HCT116 (cell line): ENCODE results near the gene RHBDD3. TPM values are rescaled to one million over a fixed set of nuclear protein-coding genes. Genes with fewer than 3 reads are reported as not detected.
"Not testable (repeated sequence)": the region's sequence is repeated elsewhere in the genome, so short reads cannot be mapped to it uniquely, and the experiment has no call there.

ENCODE experiments used
- ATAC-seq: fragments of 200-7000 bp; cut with Tn5 transposase; 2 replicates; pipeline ENCODE4 v1.9.1; 2020; ENCODE audit warnings: mild to moderate bottlenecking, moderate library complexity
- BruUV-seq: library from RNA; stranded (reverse); fragments of 400-500 nt; replicated peaks from 2 replicates; lab custom pipeline; 2021; lab: Mats Ljungman, UMichigan
- CTCF ChIA-PET: fragments of 300-600 bp; sonication (Branson Sonifier 250); formaldehyde crosslinking; loops from one replicate; lab custom pipeline; 2021; ENCODE audit warnings: antibody characterized with exemption; lab: Charles Lee
- POLR2A ChIA-PET: fragments of 300-600, 350-600 bp; sonication (Branson Sonifier 250); formaldehyde crosslinking; loops from one replicate; lab custom pipeline; 2021; ENCODE audit warnings: antibody characterized with exemption; lab: Charles Lee
- RAD21 ChIA-PET, 2 experiments: fragments of 300-600 bp; sonication (Branson Sonifier 250); formaldehyde crosslinking; loops; one replicate each; lab custom pipeline; 2023; ENCODE audit warnings: low total read pairs in 2 of 2; ENCODE audit not compliant: uncharacterized antibody in 2 of 2, unreplicated experiment in 2 of 2, low non-redundant PET in 1 of 2; lab: Charles Lee
- DNase-seq: peaks from one replicate; pipeline ENCODE4 v3.0.0-alpha.2; 2010; ENCODE audit warnings: low read depth, low spot score
- H2AFZ ChIP-seq: fragments of 200-600 bp; shearing (Covaris generic), sonication (generic); 2 replicates; pipeline ENCODE4 v1.6.1; 2017; ENCODE audit warnings: low read depth, mixed run types, mixed read lengths, antibody characterized with exemption, low read length; ENCODE audit not compliant: poor library complexity, severe bottlenecking
- H3K27ac ChIP-seq: 2 replicates; pipeline ENCODE4 v1.5.1; 2012; ENCODE audit warnings: low read depth, low read length
- H3K27me3 ChIP-seq: fragments of 200-600 bp; sonication (generic); 2 replicates; pipeline ENCODE4 v1.6.1; 2016; ENCODE audit warnings: mixed run types, low read length, mixed read lengths; ENCODE audit not compliant: insufficient read depth
- H3K36me3 ChIP-seq, 2 experiments: fragments of 200-500 bp in 1 of 2; fragments of 200-600 bp in 1 of 2; sonication (Bioruptor generic) in 1 of 2; sonication (generic) in 1 of 2; 2 replicates each; pipeline versions ENCODE4 v1.5.1 to v1.6.1; 2014 to 2016; ENCODE audit warnings: low read length in 2 of 2, inconsistent platforms in 1 of 2, mixed read lengths in 1 of 2, mixed run types in 1 of 2; ENCODE audit not compliant: insufficient read depth in 2 of 2, control insufficient read depth in 1 of 2
- H3K4me1 ChIP-seq, 2 experiments: fragments of 200-600 bp in 1 of 2; sonication (generic) in 1 of 2; 2 replicates each; pipeline versions ENCODE4 v1.5.1 to v1.6.1; 2012 to 2017; ENCODE audit warnings: low read length in 2 of 2, inconsistent platforms in 1 of 2, mild to moderate bottlenecking in 1 of 2, mixed read lengths in 1 of 2, mixed run types in 1 of 2, moderate library complexity in 1 of 2; ENCODE audit not compliant: insufficient read depth in 2 of 2, control insufficient read depth in 1 of 2
- H3K4me2 ChIP-seq: fragments of 200-600 bp; sonication (generic); 2 replicates; pipeline ENCODE4 v1.6.1; 2017; ENCODE audit warnings: mixed run types, low read length, mixed read lengths
- H3K4me3 ChIP-seq, 2 experiments: fragments of 200-600 bp in 1 of 2; sonication (generic) in 1 of 2; replicated peaks in 1 of 2; 2 replicates each; pipeline ENCODE4 v1.5.1; 2011 to 2016; ENCODE audit warnings: low read length in 2 of 2, control low read depth in 1 of 2, low read depth in 1 of 2, mild to moderate bottlenecking in 1 of 2, mixed read lengths in 1 of 2, mixed run types in 1 of 2
- H3K79me2 ChIP-seq: fragments of 200-600 bp; sonication (generic); 2 replicates; pipeline ENCODE4 v1.6.1; 2017; ENCODE audit warnings: mild to moderate bottlenecking, mixed run types, low read length, moderate library complexity, mixed read lengths; ENCODE audit not compliant: insufficient read depth
- H3K9ac ChIP-seq: fragments of 200-600 bp; sonication (generic); 2 replicates; pipeline ENCODE4 v1.6.1; 2016; ENCODE audit warnings: low read length, mixed read lengths
- H3K9me2 ChIP-seq: fragments of 200-600 bp; sonication (generic), shearing (Covaris generic); 2 replicates; pipeline ENCODE4 v1.6.1; 2017; ENCODE audit warnings: mixed run types, mild to moderate bottlenecking, moderate library complexity; ENCODE audit not compliant: insufficient read depth
- H3K9me3 ChIP-seq, 2 experiments: fragments of 200-500 bp in 1 of 2; fragments of 200-600 bp in 1 of 2; sonication (Bioruptor generic) in 1 of 2; sonication (generic) in 1 of 2; 2 replicates each; pipeline ENCODE4 v1.6.1; 2014 to 2017; ENCODE audit warnings: low read length in 2 of 2, mixed read lengths in 2 of 2, inconsistent platforms in 1 of 2, low read depth in 1 of 2, mild to moderate bottlenecking in 1 of 2, mixed run types in 1 of 2, moderate library complexity in 1 of 2; ENCODE audit not compliant: control insufficient read depth in 1 of 2, insufficient read depth in 1 of 2
- H4K20me1 ChIP-seq: fragments of 200-600 bp; sonication (generic), shearing (Covaris generic); 2 replicates; pipeline ENCODE4 v1.6.1; 2017; ENCODE audit warnings: mixed run types, mild to moderate bottlenecking, moderate library complexity; ENCODE audit not compliant: insufficient read depth
- ATF3 ChIP-seq: IDR thresholded peaks from 2 replicates; pipeline ENCODE4 v1.6.1; 2012
- CEBPB ChIP-seq: IDR thresholded peaks from 2 replicates; pipeline ENCODE4 v1.6.1; 2012; ENCODE audit warnings: low read depth
- EGR1 ChIP-seq: IDR thresholded peaks from 2 replicates; pipeline ENCODE4 v1.6.1; 2012; ENCODE audit warnings: low read depth
- ELF1 ChIP-seq: IDR thresholded peaks from 2 replicates; pipeline ENCODE4 v1.6.1; 2012; ENCODE audit warnings: low read depth, borderline replicate concordance
- EZH2 ChIP-seq: fragments of 200-600 bp; sonication (generic); IDR thresholded peaks from 2 replicates; pipeline ENCODE4 v1.6.1; 2017; ENCODE audit warnings: antibody characterized with exemption, mixed run types
- EZH2phosphoT487 ChIP-seq: fragments of 200-600 bp; IDR thresholded peaks from 2 replicates; pipeline ENCODE4 v1.6.1; 2018; ENCODE audit warnings: antibody characterized with exemption, borderline replicate concordance
- FOSL1 ChIP-seq: IDR thresholded peaks from 2 replicates; pipeline ENCODE4 v1.6.1; 2012; ENCODE audit warnings: low read depth
- JUND ChIP-seq: IDR thresholded peaks from 2 replicates; pipeline ENCODE4 v1.6.1; 2012
- POLR2A ChIP-seq: IDR thresholded peaks from 2 replicates; pipeline ENCODE4 v1.7.0; 2011; ENCODE audit warnings: borderline replicate concordance; ENCODE audit not compliant: insufficient read depth, insufficient read length; ENCODE audit errors: extremely low read depth
- POLR2AphosphoS5 ChIP-seq: IDR thresholded peaks from 2 replicates; pipeline ENCODE4 v1.6.1; 2011; ENCODE audit warnings: mild to moderate bottlenecking, low read depth, low read length, moderate library complexity
- RAD21 ChIP-seq: IDR thresholded peaks from 2 replicates; pipeline ENCODE4 v1.6.1; 2012; ENCODE audit warnings: low read depth, mild to moderate bottlenecking
- SIN3A ChIP-seq: IDR thresholded peaks from 2 replicates; pipeline ENCODE4 v1.6.1; 2012; ENCODE audit warnings: low read depth
- SP1 ChIP-seq: IDR thresholded peaks from 2 replicates; pipeline ENCODE4 v1.6.1; 2012; ENCODE audit warnings: low read depth
- SRF ChIP-seq: IDR thresholded peaks from 2 replicates; pipeline ENCODE4 v1.6.1; 2012; ENCODE audit warnings: low read depth
- TCF7L2 ChIP-seq: IDR thresholded peaks from 2 replicates; pipeline ENCODE4 v1.7.0; 2011; ENCODE audit warnings: borderline replicate concordance, inconsistent platforms; ENCODE audit not compliant: insufficient read depth, insufficient read length; ENCODE audit errors: extremely low read depth
- ZBTB33 ChIP-seq: IDR thresholded peaks from 2 replicates; pipeline ENCODE4 v1.6.1; 2011; ENCODE audit warnings: mild to moderate bottlenecking, low read length, moderate library complexity; ENCODE audit not compliant: insufficient replicate concordance; ENCODE audit errors: extremely low read depth
- intact Hi-C: fragments of 100-400 bp; cut with micrococcal nuclease; formaldehyde crosslinking; loops from 2 replicates; pipeline ENCODE4 v1.10.0; 2022
- total RNA-seq: library from RNA; stranded (reverse); gene quantifications from one replicate; pipeline ENCODE4 v1.2.1, GENCODE V29; 2021; ENCODE audit not compliant: unreplicated experiment

Gene RHBDD3
- total RNA-seq, 1 experiment from 2014 or later: 30.2 TPM

- no peaks in the 10 kb centered on the region for H3K36me3 ChIP-seq
- no peak overlapping the region for H2AFZ ChIP-seq
- no peak overlapping the region for H3K4me2 ChIP-seq
- ChIA-PET POLR2A (no interaction called here), CTCF (no interaction called here), RAD21 (no interaction called here)
- BruUV-seq: no TSS peak
- no peak overlapping the region for H3K27ac ChIP-seq
- H3K4me1 ChIP-seq: no peaks in the 10 kb centered on the region; a peak in 1 of 4 replicates
- no peaks in the 10 kb centered on the region for H3K79me2 ChIP-seq
- no peaks in the 10 kb centered on the region for H4K20me1 ChIP-seq
- H3K9me2 ChIP-seq: no peaks in the 10 kb centered on the region
- TF ChIP-seq EZH2 (no peak), EGR1 (no peak), TCF7L2 (no peak), POLR2AphosphoS5 (no peak), EZH2phosphoT487 (no peak), POLR2A (no peak), CEBPB (no peak), RAD21 (no peak), ELF1 (no peak), JUND (no peak), SRF (no peak), FOSL1 (no peak), ZBTB33 (no peak), ATF3 (no peak), SIN3A (no peak), SP1 (no peak)
- intact Hi-C loops: no loop called here
- H3K9ac ChIP-seq: no peak overlapping the region
- no peaks in the 10 kb centered on the region for H3K27me3 ChIP-seq
- DNase-seq: no peak
- no peak for ATAC-seq
- H3K4me3 ChIP-seq: no peak overlapping the region
- no peaks in the 10 kb centered on the region for H3K9me3 ChIP-seq
These were observed 16.5 kb downstream of the RHBDD3 start for GRCh38 chr22:29251265-29251664.

GRCh38 chr22:29247891-29248290 lies 19.9 kb downstream of the RHBDD3 start:
- H3K36me3 ChIP-seq, ATAC-seq, H3K27me3 ChIP-seq, H3K9me3 ChIP-seq, RAD21 ChIA-PET, DNase-seq, CTCF ChIA-PET, H3K4me2 ChIP-seq, H3K79me2 ChIP-seq, H3K4me1 ChIP-seq, POLR2A ChIA-PET, H4K20me1 ChIP-seq, H3K9me2 ChIP-seq, H3K9ac ChIP-seq, BruUV-seq, H3K4me3 ChIP-seq, H3K27ac ChIP-seq, H2AFZ ChIP-seq: not testable (repeated sequence)
- intact Hi-C loops: loop anchor here (5.0 to 10.0 kb wide), 4 partner anchors 93 to 456 kb away; no protein-coding TSS in a partner anchor
